Activated CD4-positive, alpha-beta T cell treated with anti-CD3 and anti-CD28 coated beads, Interleukin-10, Interleukin-2, amounts not matched to agents 100 ng/mL and 50 ng/mL, durations not matched to agents 16 hours and 8 hours (primary cell): ENCODE measurements around the gene SULT1A1.

Experiments
- DNase-seq: peaks from one replicate; pipeline ENCODE4 v3.0.0-alpha.2; 2020

The SULT1A1 gene

DNA sequence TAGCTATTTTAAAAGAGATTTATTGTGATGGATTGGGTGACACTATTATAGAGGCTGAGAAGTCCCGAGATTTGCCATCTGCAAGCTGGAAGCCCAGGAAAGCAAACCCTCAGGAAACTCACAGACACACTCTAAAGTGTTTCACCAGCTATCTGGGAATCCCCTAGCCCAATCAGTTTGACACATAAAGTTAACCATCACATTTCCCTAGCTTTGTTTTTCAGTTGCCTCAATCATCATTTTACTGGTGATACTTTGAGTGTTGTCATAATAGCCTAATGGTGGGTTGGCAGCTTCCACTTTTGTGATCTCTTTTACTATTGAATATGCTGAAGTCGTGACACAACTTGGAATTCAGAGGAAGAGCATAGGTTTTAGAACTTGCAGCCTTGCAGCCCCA lies 54.3 kb downstream of the SULT1A1 start:
- DNase-seq = peak; percentile 55
